SIG-M5 (cell line): ENCODE measurements around the gene CCR4.
"Not testable (repeated sequence)": the region's sequence is repeated elsewhere in the genome, so short reads cannot be mapped to it uniquely, and the experiment has no call there.

Experiments
- DNase-seq: peaks from one replicate; lab custom pipeline; 2025; lab: John Stamatoyannopoulos, UW

Gene CCR4

DNA sequence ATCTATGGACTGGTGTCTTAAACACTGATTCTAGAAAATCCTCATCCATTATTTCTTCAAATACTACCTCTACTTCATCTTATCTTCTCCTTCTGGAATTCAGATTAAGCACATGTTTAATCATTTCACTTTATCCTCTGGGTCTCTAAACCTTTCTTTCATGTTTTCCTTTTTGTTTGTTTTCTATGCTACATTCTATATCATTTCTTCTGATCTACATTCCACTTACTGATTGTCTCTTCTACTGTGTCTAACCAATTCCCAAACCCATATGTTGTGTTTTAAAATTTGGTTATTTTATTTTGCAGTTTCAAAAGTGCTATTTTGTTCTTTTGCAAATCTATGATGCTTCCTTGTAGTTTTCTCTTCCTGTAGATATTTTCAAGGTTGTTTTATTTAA lies 31.7 kb downstream of the CCR4 start:
- DNase-seq = no peak

DNA sequence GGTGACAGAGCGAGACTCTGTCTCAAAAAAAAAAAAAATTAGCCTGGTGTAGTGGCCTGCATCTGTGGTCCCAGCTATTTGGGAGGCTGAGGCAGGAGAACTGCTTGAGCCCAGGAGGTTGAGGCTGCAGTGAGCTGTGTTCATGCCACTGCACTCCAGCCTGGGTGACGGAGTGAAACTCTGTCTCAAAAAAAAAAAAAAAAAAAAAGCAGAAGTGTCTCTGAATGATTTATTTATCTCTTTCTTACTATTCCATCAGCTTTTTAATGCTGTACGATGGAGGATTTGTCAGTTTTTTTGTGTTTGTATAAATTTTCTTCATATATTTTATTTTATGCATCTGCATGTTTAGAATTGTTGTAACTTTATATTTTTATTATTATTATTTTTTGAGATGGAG lies 33.5 kb downstream of the CCR4 start:
- DNase-seq = not testable (repeated sequence)

DNA sequence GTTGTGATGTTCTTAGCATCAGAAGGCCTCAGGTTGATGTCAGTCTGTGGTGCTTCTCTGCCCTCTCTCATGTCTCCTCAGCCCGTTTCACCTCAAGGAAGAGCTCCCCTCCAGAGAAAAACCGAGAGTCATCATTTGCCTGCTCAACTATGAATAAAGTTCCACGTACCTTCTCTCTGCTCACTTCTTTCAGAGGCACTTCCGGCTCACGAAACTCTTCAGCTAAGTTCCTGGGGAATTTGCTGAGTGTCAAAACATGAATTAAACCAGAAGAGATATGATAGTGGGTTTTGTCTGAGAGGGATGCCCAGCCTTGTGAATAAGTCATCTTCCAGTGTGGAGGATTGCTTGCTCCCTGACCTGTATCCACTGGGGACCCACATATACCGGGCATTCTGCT lies 37.7 kb downstream of the CCR4 start:
- no peak for DNase-seq

DNA sequence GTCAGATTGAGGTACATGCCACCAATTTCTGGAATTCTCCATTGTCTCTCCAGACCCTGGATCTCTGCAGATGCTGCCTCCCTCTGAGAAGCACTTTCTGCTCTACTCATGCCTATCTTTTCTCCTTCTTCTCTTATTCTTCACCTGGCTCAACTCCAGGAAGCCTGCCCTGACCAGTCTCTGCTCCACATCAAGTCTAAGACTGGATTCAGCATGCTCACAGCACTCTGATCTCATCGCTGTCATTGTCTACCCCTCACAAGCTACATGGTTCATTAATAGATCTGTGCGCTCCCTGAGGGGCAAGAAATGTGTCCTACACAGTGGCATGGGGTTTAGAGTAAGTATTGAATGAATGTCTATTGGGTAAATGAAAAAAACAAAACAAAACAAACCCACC lies 38.7 kb downstream of the CCR4 start:
- DNase-seq = no peak

DNA sequence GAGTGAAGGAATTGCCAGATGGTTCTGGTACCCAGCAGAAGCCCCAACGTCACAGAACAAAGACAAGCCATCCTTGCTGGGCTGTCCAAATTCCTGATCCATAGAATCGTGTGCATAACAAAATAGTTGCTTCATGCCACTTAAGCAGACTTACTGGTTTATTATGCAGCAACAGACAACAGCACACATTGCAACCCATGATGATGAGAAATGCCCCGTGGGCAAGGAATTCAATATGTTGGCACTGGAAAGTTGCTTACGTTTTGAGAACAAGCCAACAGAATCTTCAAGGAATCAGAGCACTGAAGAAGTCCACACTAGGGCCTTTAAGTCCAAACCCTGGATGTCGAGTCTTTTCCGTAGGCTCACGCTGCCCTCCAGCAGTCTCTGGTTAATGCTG lies 40.3 kb downstream of the CCR4 start:
- DNase-seq = no peak

DNA sequence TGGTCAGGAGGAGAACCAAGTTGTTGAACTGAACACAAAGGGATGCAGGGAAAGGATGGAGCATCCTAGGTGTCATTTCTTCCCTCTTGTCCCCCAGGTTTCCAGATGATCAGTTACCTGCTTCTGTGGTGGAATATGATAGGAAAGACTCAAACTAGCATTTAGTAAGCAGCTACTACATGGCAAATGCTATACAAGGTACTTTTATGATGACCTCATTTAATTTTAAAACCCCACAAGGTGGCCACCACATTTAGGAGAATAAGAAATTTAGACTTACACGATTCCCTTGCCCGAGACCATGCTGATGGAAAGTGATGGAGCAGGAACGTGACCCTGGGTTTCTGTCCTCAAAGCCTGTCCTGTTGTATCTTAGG lies 40.9 kb downstream of the CCR4 start:
- no peak for DNase-seq

DNA sequence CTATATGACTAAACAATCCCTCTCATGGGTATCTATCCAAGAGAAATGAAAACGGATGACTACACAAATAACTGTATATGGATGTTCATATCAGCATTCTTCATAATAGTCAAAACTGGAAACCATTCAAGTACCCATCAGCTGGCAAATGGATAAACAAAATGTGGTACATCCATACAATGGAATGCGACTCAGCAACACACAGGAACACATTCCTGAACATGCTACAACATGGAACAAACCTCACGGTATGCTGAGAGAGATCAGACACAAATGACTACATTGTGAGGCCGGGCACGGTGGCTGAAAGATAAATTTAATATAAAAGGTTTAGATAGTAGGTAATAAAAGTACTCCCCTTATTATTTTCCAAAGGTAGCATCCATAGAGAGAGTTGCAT lies 42.6 kb downstream of the CCR4 start:
- DNase-seq = no peak

DNA sequence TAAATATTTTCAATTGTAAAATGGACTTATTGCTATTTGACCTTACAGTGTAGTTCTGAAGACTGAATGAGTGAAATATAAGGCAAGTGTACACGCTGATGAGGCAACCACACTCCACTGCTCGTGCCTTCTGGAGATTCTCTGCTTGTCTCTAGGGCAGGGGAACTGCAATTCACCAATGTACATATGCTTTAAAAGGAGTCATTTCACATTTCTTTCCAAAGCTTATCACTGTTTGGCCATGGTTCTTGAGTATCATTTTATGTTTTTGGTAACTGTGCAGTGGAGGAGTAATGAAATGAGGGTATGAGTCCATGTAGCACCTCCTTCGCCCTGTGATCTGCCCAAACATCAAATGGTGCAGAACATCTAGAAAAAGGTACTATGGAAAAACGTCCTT lies 43.7 kb downstream of the CCR4 start:
- no peak for DNase-seq

DNA sequence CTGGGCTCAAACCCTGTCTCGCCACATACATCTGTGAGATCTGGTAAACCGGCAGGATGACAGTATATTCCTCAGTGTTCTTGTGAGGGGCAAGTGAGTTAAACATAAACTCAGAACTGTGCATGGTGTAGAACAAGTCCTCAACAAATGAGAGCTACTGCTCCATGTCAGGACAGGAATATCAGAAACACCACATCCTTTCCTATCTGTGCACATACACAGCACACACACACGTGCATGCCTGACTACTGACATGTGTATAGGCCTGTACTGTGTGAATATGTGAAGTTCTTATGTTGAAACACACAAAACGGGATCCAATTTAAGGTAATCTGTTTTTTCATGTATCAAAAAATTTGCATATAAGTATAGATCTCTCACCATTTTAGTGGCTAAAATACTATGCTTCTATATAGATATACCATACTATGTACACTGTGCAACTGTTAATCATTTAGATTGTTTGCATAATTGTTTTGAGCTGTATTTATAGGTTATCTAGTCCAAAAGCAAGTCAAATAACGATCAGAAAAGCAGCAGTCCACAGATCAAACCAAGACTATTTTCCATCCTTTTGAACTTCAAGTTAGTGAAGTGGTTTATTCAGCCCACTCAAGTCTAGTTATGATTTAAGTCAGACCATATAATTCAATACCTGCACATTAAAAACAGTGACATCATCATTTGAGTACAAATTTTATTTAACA lies 44.8 kb downstream of the CCR4 start:
- no peak for DNase-seq

DNA sequence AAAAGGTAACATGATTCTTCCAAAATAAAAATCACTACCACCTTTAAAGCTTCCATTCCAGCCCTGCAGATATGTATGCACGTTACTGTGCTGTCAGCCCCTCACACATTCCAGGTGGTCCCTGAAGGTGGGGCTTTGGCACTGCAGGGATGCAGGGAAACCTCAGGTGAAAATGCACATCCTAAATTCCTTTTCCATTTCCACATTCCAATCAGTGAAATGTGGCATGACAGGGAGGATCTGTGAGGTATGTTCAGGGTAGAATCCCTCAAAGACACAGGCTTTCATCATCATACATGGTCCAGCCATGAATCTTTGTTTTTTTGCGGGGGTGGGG lies 45.3 kb downstream of the CCR4 start:
- DNase-seq = no peak

DNA sequence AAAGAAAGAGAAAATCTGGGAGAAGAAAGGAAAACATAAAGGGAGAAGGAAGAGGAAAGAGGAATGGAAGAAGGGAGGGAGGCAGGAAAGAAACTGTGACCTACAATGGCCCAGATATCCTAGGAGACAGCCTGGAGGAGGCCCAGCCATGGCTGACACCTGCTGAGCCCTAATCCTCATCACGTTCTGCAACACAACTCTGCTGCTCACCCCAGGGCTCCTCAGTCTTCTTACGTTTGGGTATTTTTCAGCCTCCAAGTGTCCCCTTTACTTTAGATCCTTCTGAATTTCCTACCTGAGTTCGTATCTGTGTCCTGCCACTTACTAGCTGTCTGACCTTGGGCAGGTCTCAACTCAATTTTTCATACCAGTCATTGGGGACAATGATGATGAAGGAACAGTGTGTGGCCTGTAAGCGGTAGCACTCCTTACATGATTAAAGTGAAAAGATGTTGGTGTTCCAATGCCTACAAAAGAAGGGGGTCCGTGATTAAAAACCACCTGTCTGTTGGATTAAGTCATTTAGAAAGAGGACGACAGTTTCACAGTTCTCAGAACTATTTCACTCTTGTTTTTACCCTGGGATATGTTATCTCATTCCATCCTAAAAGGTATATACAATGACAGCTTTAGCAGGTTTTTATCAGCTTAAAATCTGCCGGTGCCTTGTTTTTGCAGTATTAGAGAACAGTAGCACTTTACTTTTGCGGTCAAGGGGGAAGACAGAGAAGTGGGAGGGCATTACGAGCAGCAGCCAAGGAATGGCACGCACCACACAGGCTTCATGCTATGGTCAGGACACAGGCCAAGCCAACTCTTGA lies 47.4 kb downstream of the CCR4 start:
- DNase-seq = no peak

DNA sequence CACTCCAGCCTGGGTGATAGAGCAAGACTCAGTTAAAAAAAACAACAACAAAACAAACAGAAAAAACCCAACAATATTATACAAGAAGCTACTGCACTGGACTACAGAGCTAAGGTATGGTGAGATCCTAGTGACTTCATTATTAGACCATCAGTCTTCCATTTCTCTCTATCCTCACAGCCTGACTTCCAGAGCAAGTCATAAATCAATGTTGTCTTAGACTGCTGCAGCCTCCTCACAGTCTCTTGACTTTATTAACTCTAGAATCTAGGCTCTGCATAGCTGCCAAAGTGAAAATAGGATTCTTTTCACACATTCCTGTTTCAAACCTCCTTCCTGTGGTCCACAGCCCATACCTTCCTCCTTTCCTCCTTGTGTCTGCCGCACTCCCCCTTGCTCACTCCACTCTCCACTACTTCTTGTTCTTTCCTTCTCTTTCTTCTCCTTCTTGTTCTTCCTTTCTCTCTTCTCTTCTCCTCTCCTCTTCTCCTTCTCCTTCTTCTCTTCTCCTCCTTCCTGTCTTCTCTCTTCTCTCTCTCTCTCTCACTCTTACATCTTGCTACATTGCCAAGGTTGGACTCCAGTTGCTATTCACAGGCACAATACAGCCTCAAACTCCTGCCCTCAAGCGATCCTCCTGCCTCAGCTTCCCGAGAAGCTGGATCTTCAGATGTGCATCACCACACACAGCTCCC lies 49.4 kb downstream of the CCR4 start:
- no peak for DNase-seq

DNA sequence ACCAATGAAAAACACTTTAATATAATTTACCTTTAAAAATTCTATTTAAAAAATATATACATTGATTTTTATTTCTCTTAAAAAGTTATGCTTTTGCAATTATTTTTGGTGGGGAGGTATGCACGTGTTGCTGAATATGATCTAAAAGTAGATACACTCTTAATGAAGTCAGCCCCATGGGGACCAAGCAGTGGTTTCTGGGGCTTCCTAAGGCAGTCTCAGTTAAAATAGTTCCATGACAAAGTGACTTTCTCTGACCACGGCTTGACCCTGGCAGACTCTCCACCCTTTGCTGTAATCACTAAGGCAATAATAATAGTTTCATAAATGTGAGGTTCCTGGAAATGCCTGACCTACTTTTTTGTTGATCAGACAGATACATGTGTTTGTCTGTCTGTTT lies 50.4 kb downstream of the CCR4 start:
- DNase-seq = no peak

DNA sequence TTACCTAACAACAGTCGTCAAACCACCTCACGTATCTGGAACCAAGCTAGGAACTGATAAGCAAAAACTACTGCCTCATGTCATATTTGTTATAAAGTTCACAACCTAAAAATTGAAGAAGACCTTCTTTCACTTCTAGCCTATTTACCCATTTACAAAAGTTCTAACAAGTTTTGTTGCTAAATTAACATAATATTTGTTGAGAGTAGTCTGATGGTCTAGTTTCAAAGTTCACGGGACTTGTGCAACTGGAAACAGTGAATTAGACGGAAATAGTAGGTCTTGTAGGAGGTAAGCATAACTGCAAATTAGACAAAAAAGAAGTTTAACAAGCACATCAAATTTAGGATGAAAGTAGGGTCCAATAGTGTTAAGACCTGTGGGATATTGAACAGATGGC lies 51.9 kb downstream of the CCR4 start:
- no peak for DNase-seq

DNA sequence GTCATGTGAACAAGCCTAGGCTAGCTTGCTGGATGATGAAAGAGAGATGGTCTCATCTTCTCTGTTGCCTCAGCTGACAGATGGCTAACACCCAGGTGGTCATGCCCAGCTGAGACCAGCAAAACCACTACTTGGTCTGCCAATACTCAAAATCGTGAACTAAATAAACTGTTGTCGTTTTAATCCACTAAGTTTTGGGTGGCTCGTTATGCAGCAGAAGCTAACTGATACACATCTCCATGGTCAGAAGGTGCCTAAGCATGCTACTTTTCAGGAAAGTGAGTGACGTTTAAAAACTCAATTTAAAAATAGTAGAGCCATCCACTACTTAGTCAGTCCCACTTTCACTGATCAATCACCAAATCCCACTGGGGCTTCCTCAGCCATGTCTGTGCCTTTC lies 52.8 kb downstream of the CCR4 start:
- DNase-seq = no peak

DNA sequence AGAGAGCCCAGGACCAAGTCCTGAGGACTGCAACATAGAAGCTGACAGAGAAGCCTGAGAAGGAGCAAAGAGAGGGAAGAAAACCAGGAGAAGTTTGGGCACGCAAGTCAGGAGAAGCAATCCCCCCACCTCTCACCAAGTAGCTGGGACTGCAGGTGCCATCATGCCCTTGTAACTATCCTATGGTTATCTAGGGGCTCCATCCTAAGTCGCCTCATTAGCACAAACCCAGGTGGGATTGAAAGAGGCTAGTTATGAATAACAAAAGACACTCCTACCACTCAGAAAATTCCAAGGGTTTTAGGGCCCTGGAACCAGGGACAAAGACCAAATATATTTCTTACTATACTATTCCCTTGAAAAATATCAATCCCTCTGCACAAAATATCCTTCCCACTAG lies 53.5 kb downstream of the CCR4 start:
- DNase-seq = no peak
